Mucosa of stomach (tissue), 1 donor: ENCODE measurements around the gene ULK1.
"Not testable (repeated sequence)": the region's sequence is repeated elsewhere in the genome, so short reads cannot be mapped to it uniquely, and the experiment has no call there.

Experiments used
- H3K27me3 ChIP-seq: one replicate; pipeline ENCODE4 v1.7.0; 2013; ENCODE audit warnings: mild to moderate bottlenecking, low read length; ENCODE audit not compliant: control insufficient read depth, insufficient read depth
- H3K36me3 ChIP-seq: one replicate; pipeline ENCODE4 v1.7.0; 2013; ENCODE audit warnings: low read length; ENCODE audit not compliant: control insufficient read depth, insufficient read depth
- H3K4me1 ChIP-seq: one replicate; pipeline ENCODE4 v1.7.0; 2013; ENCODE audit warnings: mild to moderate bottlenecking, low read length; ENCODE audit not compliant: control insufficient read depth, insufficient read depth
- H3K4me3 ChIP-seq: one replicate; pipeline ENCODE4 v1.7.0; 2013; ENCODE audit warnings: low read length
- H3K9ac ChIP-seq: one replicate; pipeline ENCODE4 v1.7.0; 2013; ENCODE audit warnings: mild to moderate bottlenecking, low read length, moderate library complexity
- H3K9me3 ChIP-seq: one replicate; pipeline ENCODE4 v1.7.0; 2013; ENCODE audit warnings: mild to moderate bottlenecking, low read length, moderate library complexity; ENCODE audit not compliant: control insufficient read depth
- donor health status: Pancreatic carcinoma.

Gene ULK1

DNA sequence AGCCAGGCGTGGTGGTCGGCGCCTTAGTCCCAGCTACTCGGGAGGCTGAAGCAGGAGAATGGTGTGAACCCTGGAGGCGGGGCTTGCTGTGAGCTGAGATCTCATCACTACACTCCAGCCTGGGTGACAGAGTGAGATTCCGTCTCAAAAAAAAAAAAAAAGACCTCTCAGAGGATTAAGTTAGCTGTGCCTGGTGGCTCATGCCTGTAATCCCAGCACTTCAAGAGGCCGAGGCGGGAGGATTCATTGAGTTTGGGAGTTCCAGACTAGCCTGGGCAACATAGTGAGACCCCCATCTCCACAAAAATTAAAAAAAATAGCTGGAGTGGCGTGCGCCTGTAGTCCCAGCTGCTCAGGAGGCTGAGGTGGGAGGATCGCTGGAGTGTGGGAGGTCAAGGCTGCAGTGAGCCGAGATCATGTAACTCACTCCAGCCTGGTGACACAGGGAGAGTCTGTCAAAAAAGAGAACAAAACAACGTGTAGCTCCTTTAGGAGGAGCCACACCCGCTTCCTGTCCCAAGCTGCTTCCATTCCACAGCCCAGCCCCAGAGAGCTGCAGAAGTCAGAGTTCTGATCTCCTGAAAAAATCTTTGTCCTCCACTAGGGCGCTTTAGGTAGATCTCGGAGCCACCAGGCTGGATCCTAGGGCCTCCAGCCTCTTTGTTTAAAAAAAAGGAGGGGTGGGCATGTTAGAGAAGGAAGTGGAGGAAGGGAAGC, 11.5 kb upstream of the ULK1 start:
- Histone ChIP-seq H3K9me3 (no peaks in the 10 kb centered on the region), H3K36me3 (no peaks in the 10 kb centered on the region), H3K9ac (no peak overlapping the region), H3K27me3 (no peaks in the 10 kb centered on the region), H3K4me1 (no peaks in the 10 kb centered on the region), H3K4me3 (no peak overlapping the region)

DNA sequence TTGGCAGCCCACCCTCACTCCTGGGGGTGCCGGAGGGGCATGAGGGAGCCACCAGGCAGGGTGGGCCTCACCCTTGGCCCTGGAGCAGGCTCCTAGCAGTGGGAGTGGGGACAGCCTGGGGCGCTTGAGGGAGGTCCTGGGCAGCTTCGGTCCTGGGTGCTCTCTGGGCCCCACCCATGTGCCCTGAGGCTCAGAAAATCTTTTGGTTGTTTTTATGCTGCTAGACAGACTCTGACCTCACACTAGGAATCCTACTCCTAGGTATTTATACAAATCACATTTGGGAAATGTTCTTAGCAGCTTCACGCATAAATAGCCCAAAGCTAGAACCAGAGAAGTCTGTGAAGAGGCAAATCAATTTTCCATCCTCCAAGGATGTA, 10.9 kb upstream of the ULK1 start:
- Histone ChIP-seq H3K4me1 (no peaks in the 10 kb centered on the region), H3K9me3 (no peaks in the 10 kb centered on the region), H3K27me3 (no peaks in the 10 kb centered on the region), H3K4me3 (no peak overlapping the region), H3K9ac (no peak overlapping the region), H3K36me3 (no peaks in the 10 kb centered on the region)

DNA sequence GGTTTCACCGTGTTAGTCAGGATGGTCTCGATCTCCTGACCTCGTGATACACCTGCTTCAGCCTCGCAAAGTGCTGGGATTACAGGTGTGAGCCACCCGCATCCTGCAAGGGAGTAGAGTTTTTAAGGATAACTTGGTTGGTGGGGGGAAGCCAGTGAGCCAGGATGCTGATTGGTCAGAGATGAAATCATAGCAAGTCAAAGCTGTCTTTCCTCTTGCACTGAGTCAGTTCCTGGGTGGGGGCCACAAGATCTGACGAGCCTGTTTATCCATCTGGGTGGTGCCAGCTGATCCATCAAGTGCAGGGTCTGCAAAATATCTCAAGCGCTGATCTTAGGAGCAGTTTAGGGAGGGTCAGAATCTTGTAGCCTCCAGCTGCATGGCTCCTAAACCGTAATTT, 9.3 kb upstream of the ULK1 start:
- not testable (repeated sequence) for H3K9me3 ChIP-seq, H3K4me3 ChIP-seq, H3K9ac ChIP-seq

DNA sequence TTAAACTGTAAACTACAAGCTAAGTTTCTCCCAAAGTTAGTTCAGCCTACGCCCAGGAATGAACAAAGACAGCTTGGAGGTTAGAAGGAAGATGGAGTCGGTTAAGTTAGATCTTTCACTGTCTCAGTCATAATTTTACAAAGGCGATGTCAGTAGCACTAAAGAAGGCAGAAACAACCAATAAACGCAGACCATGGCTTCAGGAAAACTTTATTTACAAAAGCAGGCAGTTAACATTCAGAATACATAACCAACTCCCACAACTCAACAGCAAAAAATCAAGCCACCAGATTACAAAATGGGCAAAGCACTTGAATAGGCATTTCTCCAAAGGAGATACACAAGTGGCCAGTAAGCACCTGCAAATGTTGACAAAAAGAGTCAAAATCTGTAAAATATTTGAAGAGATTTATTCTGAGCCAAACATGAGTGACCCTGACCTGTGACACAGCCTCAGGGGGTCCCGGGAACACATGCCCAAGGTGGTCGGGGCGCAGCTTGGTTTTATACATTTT, 8.8 kb upstream of the ULK1 start:
- H3K36me3 ChIP-seq = no peaks in the 10 kb centered on the region
- H3K9ac ChIP-seq = no peak overlapping the region
- no peaks in the 10 kb centered on the region for H3K27me3 ChIP-seq
- no peak overlapping the region for H3K4me3 ChIP-seq
- H3K9me3 ChIP-seq = no peaks in the 10 kb centered on the region
- H3K4me1 ChIP-seq = no peaks in the 10 kb centered on the region

More for the DNA sequence above, 9.3 kb upstream of the ULK1 start:
- H3K27me3 ChIP-seq, H3K36me3 ChIP-seq, H3K4me1 ChIP-seq: not testable (repeated sequence)

DNA sequence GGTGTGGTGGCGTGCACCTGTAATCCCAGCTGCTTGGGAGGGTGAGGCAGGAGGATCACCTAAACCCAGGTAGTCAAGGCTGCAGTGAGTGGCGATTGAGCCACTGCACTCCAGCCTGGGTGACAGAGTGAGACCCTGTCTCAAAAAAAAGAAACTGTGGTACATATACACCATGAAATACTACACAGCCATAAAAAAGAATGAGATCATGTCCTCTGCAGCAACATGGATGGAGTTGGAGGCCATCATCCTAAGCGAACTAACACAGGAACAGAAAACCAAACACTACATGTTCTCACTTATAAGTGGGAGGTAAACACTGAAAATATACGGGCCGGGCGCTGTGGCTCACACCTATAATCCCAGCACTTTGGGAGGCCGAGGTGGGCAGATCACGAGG, 2.7 kb upstream of the ULK1 start:
- H3K9ac ChIP-seq, H3K36me3 ChIP-seq, H3K4me3 ChIP-seq, H3K9me3 ChIP-seq, H3K27me3 ChIP-seq: not testable (repeated sequence)
- peaks cover 12% of the 10 kb centered on the region for H3K4me1 ChIP-seq

DNA sequence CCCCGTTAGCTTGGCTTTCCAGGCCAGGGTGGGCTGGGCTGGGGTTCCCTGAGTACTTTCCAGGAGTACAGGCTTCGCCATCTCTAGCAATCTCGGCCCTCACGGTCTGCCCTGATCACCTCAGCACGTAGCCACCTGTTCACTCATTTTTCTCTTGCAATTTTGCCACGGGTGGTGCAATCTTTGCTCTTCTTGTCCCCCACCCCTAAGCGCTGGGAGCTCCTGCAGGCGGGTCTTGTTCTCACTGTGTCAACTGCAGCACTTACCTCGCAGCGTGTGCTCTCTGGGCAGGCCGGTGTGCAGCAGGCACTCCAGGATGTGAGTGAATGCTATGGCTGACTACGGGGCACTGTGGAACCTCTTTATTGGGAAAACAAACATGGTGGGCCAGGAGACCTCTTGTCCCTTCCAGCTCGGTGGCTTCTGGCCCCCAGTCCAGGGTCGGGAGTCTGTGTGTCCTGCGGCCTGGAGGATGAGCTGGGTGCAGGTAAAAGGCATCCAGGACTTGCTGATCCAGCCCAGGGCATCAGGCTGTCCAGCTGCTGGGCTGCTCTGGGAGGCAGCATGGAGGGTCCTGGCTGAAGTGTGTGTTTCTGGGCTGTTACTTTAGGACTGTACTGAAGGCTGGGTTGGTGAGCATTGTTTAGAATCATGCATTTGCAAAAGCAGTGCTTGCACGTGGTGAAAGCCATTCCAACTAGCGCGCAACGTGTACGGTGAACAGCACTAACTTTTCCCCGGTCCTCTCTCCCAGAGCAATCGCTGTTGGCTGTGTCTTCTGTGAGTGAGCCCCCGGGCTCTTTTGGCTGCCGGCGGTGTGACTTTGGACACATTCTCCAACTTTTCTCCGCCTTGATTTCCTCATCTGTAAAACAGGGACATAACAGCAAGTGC, 1.5 kb upstream of the ULK1 start:
- Histone ChIP-seq H3K27me3 (no peaks in the 10 kb centered on the region), H3K4me3 (no peak overlapping the region), H3K4me1 (peaks cover 18% of the 10 kb centered on the region), H3K9ac (no peak overlapping the region), H3K36me3 (no peaks in the 10 kb centered on the region), H3K9me3 (no peaks in the 10 kb centered on the region)

DNA sequence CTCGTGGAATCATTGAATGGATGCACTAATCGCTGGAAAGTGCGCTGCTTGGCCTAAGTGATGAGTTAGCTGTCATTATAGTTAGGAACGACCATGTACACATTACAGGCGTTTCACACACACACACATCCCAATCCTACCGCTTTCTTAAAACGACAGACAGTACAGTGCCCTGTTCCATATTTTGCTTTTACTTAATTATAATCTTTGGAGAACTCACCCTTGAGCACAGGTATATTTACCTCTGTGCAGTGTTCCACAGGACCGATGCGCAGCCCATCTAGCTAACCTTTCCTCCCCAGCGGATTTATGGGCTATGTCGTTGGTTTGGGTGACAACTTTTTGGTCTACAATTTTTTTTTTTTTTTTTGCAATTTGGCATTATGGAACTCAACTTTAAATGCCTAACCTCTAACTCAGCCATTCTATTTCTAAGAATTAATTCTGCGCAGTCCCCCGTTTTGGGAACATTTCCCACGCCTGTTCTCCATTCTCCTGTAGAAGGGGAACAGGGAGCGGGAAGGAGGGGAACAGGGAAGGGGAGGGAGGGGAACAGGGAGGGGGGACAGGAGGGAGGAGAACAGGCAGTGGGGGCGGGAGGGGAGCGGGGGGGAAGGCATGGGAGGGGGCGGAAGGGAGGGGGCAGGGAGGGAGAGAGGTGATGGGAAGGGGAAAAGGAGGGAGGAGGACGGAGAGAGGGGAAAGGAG, 663 bp upstream of the ULK1 start:
- Histone ChIP-seq H3K4me3 (no peak overlapping the region), H3K27me3 (no peaks in the 10 kb centered on the region), H3K36me3 (no peaks in the 10 kb centered on the region), H3K9me3 (no peaks in the 10 kb centered on the region), H3K4me1 (peaks cover 18% of the 10 kb centered on the region), H3K9ac (no peak overlapping the region)

DNA sequence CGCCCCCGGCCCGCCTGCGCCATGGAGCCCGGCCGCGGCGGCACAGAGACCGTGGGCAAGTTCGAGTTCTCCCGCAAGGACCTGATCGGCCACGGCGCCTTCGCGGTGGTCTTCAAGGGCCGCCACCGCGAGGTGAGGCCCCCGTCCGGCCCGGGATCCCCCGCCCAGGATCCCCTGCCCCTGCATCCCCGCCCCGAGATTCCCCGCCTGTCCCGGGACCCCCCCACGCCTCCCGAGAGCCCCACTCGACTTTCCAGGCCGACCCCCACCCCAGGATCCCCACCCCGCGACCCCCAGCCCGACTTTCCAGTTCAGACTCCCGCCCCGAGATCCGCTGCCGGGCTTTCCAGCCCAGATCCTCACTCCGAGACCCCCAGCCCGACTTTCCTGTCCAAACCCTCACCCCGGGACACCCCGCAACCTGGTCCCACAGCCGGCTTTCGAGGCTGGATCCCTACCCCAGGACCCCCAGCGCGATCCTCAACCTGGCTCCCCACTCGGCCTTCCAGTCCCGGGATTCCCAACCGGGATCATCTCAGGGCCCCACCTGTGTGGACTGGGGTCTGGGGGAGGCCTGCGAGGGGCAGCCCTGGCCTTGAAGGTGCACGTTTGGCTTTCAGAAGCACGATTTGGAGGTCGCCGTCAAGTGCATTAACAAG, 688 bp downstream of the ULK1 start:
- no peaks in the 10 kb centered on the region for H3K9me3 ChIP-seq
- H3K9ac ChIP-seq = peak overlapping the region; percentile 87
- H3K27me3 ChIP-seq = no peaks in the 10 kb centered on the region
- peaks cover 18% of the 10 kb centered on the region for H3K4me1 ChIP-seq
- no peaks in the 10 kb centered on the region for H3K36me3 ChIP-seq
- H3K4me3 ChIP-seq = no peak overlapping the region

DNA sequence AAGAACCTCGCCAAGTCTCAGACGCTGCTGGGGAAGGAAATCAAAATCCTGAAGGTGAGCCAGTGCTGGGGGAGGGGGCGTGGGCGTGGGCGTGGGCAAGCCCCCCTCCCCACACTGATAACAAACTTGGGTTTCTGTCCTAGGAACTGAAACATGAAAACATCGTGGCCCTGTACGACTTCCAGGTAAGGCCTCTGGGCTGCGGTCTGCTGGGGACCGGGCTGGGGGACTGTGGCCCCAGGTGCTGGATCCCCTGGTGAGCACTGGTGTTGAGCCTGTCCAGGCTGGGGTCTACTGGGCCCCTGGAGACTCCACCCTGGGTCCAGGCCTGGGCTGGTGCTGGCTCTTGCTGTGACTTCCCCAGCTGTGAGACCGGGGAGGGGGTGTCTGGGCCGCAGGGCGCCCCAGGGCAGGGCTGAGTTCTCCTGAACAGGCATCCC, 1.2 kb downstream of the ULK1 start:
- Histone ChIP-seq H3K27me3 (no peaks in the 10 kb centered on the region), H3K4me3 (peak overlapping the region; percentile 83), H3K9me3 (no peaks in the 10 kb centered on the region), H3K9ac (peak overlapping the region; percentile 87), H3K4me1 (peaks cover 18% of the 10 kb centered on the region), H3K36me3 (no peaks in the 10 kb centered on the region)

DNA sequence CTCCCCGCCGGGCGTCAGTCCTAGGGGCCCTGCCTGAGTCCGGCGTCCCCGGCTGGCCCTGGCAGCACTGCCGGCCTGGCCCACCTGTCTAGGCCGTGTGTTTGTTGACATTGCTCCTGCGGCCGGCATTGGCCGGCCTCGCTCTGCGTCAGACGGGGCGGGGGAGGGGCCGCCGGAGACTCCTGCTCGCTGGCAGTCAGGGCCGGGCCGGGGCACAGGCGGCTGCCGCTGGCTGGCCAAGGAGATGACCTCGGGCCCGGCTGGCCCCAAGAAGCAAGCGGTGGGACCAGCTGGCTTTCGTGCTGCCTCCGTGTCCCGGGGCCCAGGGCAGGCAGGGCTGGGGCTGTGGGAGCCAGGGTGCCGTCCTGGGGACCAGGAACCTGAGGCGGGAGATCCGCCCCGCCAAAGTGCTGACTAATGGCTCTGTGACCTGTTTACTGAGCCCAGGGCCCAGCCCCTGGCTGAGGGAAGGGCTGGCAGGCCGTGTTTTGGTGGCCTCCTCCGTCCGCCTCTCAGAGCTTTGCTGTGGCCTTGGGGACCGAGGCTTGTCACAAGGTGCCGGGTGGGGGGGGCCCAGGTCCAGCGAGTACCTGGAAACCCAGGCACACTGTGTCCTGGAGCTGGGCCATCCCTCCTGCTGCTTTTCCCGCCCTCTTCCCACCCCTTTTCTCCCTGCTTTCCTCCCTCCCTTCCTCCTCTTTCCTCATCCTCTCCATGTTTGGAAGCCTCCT, 1.8 kb downstream of the ULK1 start:
- Histone ChIP-seq H3K4me3 (peak overlapping the region; percentile 83), H3K4me1 (peaks cover 18% of the 10 kb centered on the region), H3K27me3 (no peaks in the 10 kb centered on the region)

DNA sequence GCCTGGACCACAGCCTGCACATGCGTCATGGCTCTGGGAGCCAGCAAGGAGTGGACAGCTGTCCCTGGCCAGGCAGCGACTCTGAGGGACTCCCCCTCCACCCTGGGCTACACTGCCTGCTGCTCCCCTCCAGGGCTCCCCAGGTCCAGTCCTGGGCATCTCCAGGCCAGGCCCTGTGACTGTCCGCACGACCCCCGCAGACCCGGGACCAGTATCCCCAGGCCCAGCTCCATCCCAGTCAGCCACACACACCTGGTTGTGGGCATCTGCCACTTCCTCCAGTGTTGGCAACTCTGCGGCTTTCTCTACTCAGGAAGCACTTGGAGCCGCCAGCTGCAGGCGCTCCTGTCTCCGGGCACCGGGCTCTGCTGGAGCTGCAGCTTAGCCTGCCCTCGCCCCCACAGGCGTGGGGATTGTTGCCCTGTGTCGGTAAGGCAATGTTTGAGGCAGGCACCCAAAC, 2.4 kb downstream of the ULK1 start:
- peak overlapping the region; percentile 87 for H3K9ac ChIP-seq
- H3K27me3 ChIP-seq = no peaks in the 10 kb centered on the region
- H3K4me3 ChIP-seq = peak overlapping the region; percentile 83
- peaks cover 24% of the 10 kb centered on the region for H3K4me1 ChIP-seq
- no peaks in the 10 kb centered on the region for H3K36me3 ChIP-seq
- no peaks in the 10 kb centered on the region for H3K9me3 ChIP-seq

More for the DNA sequence above, 1.8 kb downstream of the ULK1 start:
- H3K9me3 ChIP-seq = no peaks in the 10 kb centered on the region
- H3K9ac ChIP-seq = peak overlapping the region; percentile 87
- no peaks in the 10 kb centered on the region for H3K36me3 ChIP-seq
